GM21447 (cell line): Measurements from ENCODE around the gene MIB1.
A peak's percentile ranks its signal among the peaks of the same experiment; 100 is the strongest.

ENCODE experiments used
- ATAC-seq: cut with Tn5 transposase; IDR thresholded peaks from one replicate; pipeline ENCODE4 v1.9.1; 2021; ENCODE audit not compliant: unreplicated experiment

Gene MIB1

GRCh38 chr18:21809725-21810124, 69.1 kb downstream of the MIB1 start:
- no peak for ATAC-seq

- no peak for ATAC-seq
Observed at GRCh38 chr18:21815101-21815500, 74.5 kb downstream of the MIB1 start.

DNA sequence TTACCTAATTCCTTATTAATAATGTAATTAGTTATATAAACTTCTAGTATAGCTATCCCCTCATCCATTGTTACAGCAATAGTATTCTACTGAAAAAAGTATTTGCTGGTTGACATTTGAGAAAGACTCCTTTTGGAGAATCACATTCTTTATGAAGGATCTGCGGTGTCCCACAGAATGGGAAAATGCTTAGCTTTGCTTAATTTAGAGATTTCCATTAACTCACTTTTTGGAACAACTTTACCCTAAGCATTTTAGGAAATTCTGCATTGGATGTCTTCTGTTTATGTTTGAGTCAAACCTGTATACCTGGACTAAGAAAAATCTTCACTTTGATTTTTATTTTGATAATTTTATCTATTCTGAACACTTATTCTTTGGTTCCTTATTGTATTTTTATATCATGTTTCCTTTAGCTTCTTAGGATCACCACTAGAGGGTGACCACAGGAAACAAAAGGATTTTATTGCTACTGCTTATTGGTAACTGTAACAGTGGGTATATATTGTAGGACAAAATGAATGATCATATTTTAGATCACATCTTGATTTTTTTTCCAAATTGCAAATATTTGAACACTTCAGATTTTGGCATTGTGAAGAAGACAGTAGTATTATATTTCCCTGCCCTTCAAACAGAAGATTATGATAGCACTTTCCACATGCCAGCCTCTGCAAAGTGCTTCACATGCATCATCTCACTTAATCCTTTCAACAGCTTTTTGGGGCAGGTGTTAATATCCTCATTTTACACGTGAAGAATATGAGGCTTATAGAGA, 79.6 kb downstream of the MIB1 start:
- no peak for ATAC-seq

DNA sequence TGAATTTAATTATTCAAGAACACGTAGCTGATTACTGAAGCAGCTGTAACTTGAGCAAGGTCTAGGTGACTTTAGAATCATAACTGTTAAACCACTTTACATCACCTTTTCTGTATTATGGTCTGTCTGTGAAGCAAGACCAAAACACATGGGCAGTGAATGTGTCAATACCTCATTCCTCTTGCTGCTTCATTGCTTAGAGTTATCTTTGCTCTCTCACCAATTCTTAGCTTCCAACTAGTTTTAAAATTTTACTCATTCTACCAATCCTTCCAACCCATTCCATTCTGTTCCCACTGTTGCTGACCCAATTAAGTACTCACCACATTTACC, 80.2 kb downstream of the MIB1 start:
- no peak for ATAC-seq

DNA sequence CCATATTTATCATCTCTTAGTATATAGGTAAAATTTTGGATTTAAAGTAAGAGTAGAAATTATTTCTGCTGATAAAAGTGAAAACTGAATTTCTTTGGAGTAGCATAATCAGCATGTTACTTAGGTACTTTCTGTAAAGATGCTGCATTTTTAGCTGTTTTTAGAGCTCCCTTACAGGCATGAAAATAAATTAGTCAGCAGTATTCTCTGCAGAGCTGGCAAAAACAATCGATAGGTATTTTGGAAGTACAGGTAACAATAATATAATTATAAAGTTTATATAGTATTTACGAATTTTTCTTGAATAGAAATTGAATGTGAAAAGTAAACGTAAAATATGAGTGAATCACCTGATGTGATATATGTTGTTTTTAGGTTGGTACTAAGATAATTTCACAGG, 83.3 kb downstream of the MIB1 start:
- ATAC-seq, result no peak

- ATAC-seq, result no peak
Observed at GRCh38 chr18:21826196-21826595, 85.6 kb downstream of the MIB1 start.

GRCh38 chr18:21826641-21827302, 86.2 kb downstream of the MIB1 start:
- ATAC-seq, result no peak

- no peak for ATAC-seq
Observed at GRCh38 chr18:21830532-21830931, 89.9 kb downstream of the MIB1 start.

- ATAC-seq, result no peak
Observed at GRCh38 chr18:21831413-21831831, 90.8 kb downstream of the MIB1 start.

- no peak for ATAC-seq
Observed at GRCh38 chr18:21833604-21834298, 93.2 kb downstream of the MIB1 start.

GRCh38 chr18:21834299-21834660, 93.7 kb downstream of the MIB1 start:
- ATAC-seq, result no peak

GRCh38 chr18:21841570-21841969, 101.0 kb downstream of the MIB1 start:
- ATAC-seq, result no peak

GRCh38 chr18:21843341-21843740, 102.7 kb downstream of the MIB1 start:
- no peak for ATAC-seq

- ATAC-seq, result no peak
Observed at GRCh38 chr18:21851327-21851961, 110.9 kb downstream of the MIB1 start.

DNA sequence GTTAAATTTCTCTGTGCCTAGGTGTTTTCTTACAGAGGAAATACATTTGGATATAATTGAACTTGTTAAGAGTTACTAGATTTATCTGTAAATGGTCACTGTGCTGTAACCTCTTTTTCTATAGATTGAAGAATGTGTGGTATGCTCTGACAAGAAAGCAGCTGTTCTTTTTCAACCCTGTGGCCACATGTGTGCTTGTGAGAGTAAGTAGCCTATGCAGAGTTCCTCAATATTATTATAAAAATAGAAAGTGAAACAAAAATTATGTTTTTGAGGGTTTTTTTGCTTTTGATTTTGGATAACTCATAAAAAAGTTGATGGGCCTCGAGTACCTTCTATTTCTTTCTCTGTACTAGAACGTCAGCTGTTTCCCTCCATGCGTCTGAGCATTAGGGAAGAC, 112.4 kb downstream of the MIB1 start:
- ATAC-seq, result peak; percentile 94

- ATAC-seq, result no peak
Observed at GRCh38 chr18:21853775-21854552, 113.4 kb downstream of the MIB1 start.

GRCh38 chr18:21855432-21855831, 114.8 kb downstream of the MIB1 start:
- no peak for ATAC-seq

- ATAC-seq, result peak; percentile 42
Observed at GRCh38 chr18:21857871-21858270, 117.3 kb downstream of the MIB1 start.

DNA sequence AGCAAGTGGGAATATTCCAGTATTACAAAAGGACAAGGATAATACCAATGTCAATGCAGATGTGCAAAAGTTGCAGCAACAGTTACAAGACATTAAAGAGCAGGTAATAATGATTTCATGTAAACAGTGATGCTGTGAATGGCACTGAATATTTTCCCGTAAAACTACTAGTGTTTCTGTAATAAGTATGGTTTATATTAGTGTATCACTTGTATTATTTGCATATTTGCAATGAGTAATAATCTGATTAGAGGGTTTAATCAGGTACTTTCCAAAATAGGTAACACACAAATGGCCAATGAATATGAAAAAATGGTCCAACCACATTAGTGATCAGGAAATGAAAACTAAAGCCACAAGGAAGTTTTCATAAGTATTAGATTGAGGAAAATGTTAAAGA, 118.0 kb downstream of the MIB1 start:
- no peak for ATAC-seq

GRCh38 chr18:21864386-21864785, 123.8 kb downstream of the MIB1 start:
- no peak for ATAC-seq

DNA sequence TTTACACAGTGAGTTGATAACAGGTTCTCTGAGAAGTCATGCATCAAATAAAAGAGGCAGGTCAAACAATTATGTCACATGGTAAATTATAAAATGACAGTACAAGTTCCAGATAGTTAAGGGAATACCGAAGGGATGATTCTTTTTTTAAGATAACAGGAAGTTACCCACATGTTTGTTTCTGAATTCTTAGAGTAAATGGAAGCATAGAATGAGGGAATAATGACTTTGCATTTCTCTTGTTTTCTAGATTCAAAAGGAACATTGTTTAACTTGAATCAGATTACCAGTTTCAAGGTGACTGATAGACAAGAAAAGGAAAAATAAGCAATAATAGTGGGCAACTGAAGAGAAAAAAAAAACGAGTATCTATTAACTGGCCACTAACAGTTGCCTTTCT, 124.5 kb downstream of the MIB1 start:
- ATAC-seq, result no peak
